Right lobe of liver (tissue), 6 donors: ENCODE results near the gene PLOD1. TPM values are rescaled to one million over a fixed set of nuclear protein-coding genes. Genes with fewer than 3 reads are reported as not detected.
A peak's percentile ranks its signal among the peaks of the same experiment; 100 is the strongest.

Experiments used
- ATAC-seq, 4 donors: fragments of 200-7000 bp; cut with Tn5 transposase; one replicate each; pipeline ENCODE4 v1.9.1; 2020; ENCODE audit warnings: mild to moderate bottlenecking in 4 of 4, moderate library complexity in 4 of 4
- DNase-seq, 3 donors: peaks; one replicate each; pipeline ENCODE4 v3.0.0-alpha.2; 2020
- H3K27ac ChIP-seq, 3 donors: fragments of 200-600 bp; one replicate each; pipeline ENCODE4 v1.8.0; 2022
- H3K27me3 ChIP-seq, 2 donors: fragments of 200-600 bp; one replicate each; pipeline ENCODE4 v1.8.0; 2022
- H3K36me3 ChIP-seq, 4 donors: fragments of 200-600 bp; sonication (generic) in 1 of 4; one replicate each; pipeline versions ENCODE4 v1.5.1 to v1.8.0; 2017 to 2022; ENCODE audit warnings: control low read depth in 1 of 4
- H3K4me1 ChIP-seq, 4 donors: fragments of 200-600 bp; sonication (generic) in 1 of 4; one replicate each; pipeline versions ENCODE4 v1.5.1 to v1.8.0; 2017 to 2022; ENCODE audit warnings: control low read depth in 1 of 4
- H3K4me3 ChIP-seq, 3 donors: fragments of 200-600 bp; one replicate each; pipeline ENCODE4 v1.8.0; 2022
- H3K9me3 ChIP-seq, 4 donors: fragments of 200-600 bp; sonication (generic) in 1 of 4; one replicate each; pipeline versions ENCODE4 v1.5.1 to v1.8.0; 2017 to 2022; ENCODE audit warnings: control low read depth in 1 of 4
- POLR2A ChIP-seq: fragments of 450-650 bp; IDR thresholded peaks from one replicate; pipeline ENCODE4 v1.6.1; 2017; ENCODE audit warnings: antibody characterized with exemption, mild to moderate bottlenecking
- WGBS: methylation state at CpG from one replicate; pipeline ENCODE4 v1.1.6; 2018; ENCODE audit warnings: low coverage, low lambda C conversion rate; ENCODE audit not compliant: insufficient coverage; ENCODE audit errors: missing lambda C conversion rate; 5-methylcytosine and 5-hydroxymethylcytosine counted together
- intact Hi-C, 2 donors: fragments of 100-400 bp; cut with DNase I; formaldehyde crosslinking; loops; one replicate each; pipeline versions ENCODE4 v1.11.2 to v1.14.1; 2022
- total RNA-seq, 6 experiments: library from RNA; depleted of rRNA in 2 of 6; stranded (reverse); fragments of >200 nt in 2 of 6; fragmentation: NEBNext Ultra II Directional in 3 of 6; extraction: Animal tissue kit (Norgen Biotek cat#: 25700) in 3 of 6; gene quantifications; one replicate each; pipeline versions ENCODE4 v1.1.0 to v1.2.4, GENCODE V29; 2016 to 2023
- TF ChIP-seq, protein P1 (sequence below), 4 donors: fragments of 200-600 bp in 3 of 4; fragments of 450-650 bp in 1 of 4; IDR thresholded peaks; one replicate each; pipeline versions ENCODE4 v1.5.1 to v1.8.0; 2016 to 2022; ENCODE audit warnings: antibody characterized with exemption in 4 of 4, mild to moderate bottlenecking in 2 of 4
- donor health status: DM: no; HTN: yes; CAD: no.
- donor health status: DM: no; HTN: no; CAD: no.
- donor health status: DM: no; HTN: no; CAD: no.
- donor health status: DM: no; HTN: yes; CAD: no.
- donor health status: DM: no; HTN: yes; CAD: no.

PLOD1 gene
- total RNA-seq, 6 experiments from 2014 or later: 70.2 to 119 (median 93.8) TPM

DNA sequence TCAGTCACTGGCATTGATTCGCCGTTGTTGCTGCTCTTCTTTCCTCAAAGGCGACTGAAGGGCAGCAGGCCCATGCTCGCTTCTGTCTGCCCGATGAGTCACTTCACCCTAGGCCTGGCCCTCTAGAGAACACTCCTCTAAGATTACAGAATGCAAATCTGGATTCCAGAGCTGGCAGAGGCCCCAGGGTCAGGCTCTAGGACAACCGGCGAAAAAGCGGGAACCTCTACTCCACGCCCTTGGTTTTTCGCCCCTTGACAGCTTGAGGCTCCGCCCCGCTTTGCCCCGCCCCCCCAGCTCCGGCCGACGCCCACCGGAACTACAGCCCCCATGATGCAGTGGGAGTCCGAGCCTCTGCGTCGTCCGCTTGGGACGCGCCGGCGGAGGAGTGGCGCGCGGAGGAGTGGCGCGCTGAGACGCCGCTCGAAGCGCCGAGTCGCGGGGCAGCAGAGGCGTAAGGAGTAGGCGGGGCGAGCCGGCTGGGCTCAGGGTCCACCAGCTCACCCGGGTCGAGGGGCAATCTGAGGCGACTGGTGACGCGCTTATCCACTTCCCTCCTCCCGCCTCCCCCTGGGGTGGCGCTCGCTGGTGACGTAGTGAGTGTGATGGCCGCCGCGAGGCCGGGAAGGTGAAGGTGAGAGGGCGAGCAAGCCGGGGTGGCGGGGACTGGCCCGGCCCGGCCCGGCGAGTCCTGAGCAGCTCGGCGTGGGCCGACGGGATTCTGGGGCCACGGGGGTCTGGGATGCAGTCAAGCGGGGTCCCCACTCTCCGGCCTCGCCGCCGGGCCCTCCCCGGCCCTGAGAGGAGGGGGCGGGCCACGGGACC is 45.5 kb downstream of the PLOD1 start, which contains the start of gene MFN2:
Gene MFN2, plus strand, starts transcription at position 594 of the 825 bp plus-strand sequence. CDS start 8,725 bp downstream, outside the sequence.
- peaks cover 0 to 40% (median 16%) of the 10 kb centered on the region in 4 donors for H3K4me1 ChIP-seq
- DNase-seq: peak; percentile 97 to 99 (median 98)

DNA sequence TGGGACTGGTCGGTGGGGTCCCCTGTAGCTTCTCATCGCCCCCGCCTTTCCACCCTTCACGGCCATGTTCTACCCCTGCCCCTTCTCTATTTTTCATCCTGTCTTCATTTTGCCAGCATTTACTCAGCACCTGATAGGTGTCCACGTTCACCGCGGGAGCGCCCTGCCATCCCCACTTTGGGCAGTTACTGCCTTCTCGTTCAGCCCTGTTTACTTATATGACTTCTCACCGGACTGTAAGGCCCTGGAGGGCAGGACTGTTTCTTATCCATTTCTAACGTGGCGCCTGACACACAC is 46.1 kb downstream of the PLOD1 start:
- H3K27me3 ChIP-seq: no peaks in the 10 kb centered on the region
- H3K4me3 ChIP-seq: peak overlapping the region; percentile 74 to 98 (median 88)
- no peaks in the 10 kb centered on the region for H3K9me3 ChIP-seq
- WGBS: 0% methylated on average over 10 of the region's 12 CpGs
- H3K4me1 ChIP-seq: peaks cover 0 to 40% (median 16%) of the 10 kb centered on the region in 4 donors
- DNase-seq: no peak
- peak overlapping the region; percentile 96 to 98 (median 98) for H3K27ac ChIP-seq
- peak; percentile 2 for TF ChIP-seq POLR2A
- TF ChIP-seq, protein P1, sequence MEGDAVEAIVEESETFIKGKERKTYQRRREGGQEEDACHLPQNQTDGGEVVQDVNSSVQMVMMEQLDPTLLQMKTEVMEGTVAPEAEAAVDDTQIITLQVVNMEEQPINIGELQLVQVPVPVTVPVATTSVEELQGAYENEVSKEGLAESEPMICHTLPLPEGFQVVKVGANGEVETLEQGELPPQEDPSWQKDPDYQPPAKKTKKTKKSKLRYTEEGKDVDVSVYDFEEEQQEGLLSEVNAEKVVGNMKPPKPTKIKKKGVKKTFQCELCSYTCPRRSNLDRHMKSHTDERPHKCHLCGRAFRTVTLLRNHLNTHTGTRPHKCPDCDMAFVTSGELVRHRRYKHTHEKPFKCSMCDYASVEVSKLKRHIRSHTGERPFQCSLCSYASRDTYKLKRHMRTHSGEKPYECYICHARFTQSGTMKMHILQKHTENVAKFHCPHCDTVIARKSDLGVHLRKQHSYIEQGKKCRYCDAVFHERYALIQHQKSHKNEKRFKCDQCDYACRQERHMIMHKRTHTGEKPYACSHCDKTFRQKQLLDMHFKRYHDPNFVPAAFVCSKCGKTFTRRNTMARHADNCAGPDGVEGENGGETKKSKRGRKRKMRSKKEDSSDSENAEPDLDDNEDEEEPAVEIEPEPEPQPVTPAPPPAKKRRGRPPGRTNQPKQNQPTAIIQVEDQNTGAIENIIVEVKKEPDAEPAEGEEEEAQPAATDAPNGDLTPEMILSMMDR (IDR thresholded peaks at IDR 0.05): no peak
- peaks cover 0 to 21% (median 1%) of the 10 kb centered on the region in 4 donors for H3K36me3 ChIP-seq
- ATAC-seq: no peak
- intact Hi-C loops: no loop called here

More for the DNA sequence above, 45.5 kb downstream of the PLOD1 start, which contains the start of gene MFN2:
- ATAC-seq: peak; percentile 86 to 95 (median 92)
- no peaks in the 10 kb centered on the region for H3K27me3 ChIP-seq
- peak within 1 kb of the TSS; percentile 96 to 98 (median 98) for H3K27ac ChIP-seq
- H3K4me3 ChIP-seq: peak within 1 kb of the TSS; percentile 74 to 98 (median 88)
- intact Hi-C loops: no loop called here
- WGBS: 0% methylated on average over 7 of the region's 74 CpGs
- H3K9me3 ChIP-seq: no peaks in the 10 kb centered on the region
- peaks cover 0 to 26% (median 2%) of the 10 kb centered on the region in 4 donors for H3K36me3 ChIP-seq
- TF ChIP-seq POLR2A: peak; percentile 76
- TF ChIP-seq, protein P1 (IDR thresholded peaks at IDR 0.05): no peak

DNA sequence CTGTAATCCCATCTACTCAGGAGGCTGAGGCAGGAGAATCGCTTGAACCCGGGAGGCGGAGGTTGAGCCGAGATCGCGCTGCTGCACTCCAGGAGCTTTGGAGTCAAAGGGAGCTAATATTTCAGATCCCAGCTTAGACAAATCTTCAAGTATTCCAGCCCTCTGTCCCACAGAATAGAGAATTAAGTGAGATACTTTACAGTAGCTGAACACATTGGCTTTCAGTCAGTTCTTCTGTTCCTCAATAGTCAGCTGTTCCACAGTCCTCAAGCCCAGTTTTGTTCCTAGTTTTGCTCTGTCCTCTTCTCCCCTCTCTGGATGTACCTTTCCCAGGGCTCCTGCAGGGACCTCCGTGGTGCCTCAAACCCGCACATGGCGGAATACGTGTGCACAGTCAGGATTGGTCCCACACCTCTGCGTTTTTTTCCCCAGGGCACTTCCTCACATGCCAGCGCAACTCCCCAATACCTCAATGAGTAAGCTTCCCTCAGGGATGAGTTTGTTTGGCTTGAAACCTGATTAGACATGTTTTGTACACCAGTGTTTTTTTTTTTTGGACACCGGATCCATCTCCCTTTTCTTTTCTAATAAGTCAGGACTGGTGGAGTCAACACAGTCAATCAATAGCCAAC is 47.0 kb downstream of the PLOD1 start:
- Histone ChIP-seq H3K36me3 (peaks cover 0 to 26% (median 2%) of the 10 kb centered on the region in 4 donors), H3K27me3 (no peaks in the 10 kb centered on the region), H3K4me3 (peak overlapping the region in 1 of 3 donors; percentile 88), H3K27ac (peak overlapping the region in 1 of 3 donors; percentile 98), H3K4me1 (peaks cover 0 to 40% (median 16%) of the 10 kb centered on the region in 4 donors), H3K9me3 (no peaks in the 10 kb centered on the region)
- no peak for TF ChIP-seq POLR2A
- TF ChIP-seq, protein P1 (IDR thresholded peaks at IDR 0.05): no peak
- WGBS: 76% methylated on average over 9 of the region's 13 CpGs
- intact Hi-C loops: no loop called here
- ATAC-seq: no peak
- DNase-seq: no peak

DNA sequence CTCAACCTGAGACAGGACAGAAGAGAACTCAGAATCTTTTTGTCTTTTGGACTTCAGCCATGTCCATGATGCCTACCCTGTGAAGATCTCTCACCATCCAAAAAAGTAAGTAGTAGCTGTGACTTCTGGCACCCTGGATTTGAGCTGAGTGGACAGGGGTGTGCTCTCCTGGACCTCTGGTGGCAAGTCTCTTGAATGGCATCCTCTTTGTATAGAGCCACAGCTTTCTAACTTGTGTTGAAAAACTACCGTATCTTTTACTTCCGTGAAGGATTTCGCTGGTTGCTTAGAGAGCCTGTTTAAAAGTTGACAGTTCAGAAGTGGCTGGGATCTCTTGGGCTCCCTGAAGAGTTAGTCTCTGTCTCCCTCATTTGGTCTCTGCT is 47.5 kb downstream of the PLOD1 start:
- TF ChIP-seq POLR2A: no peak
- TF ChIP-seq, protein P1 (IDR thresholded peaks at IDR 0.05): peak in 3 of 4 donors; percentile 22 to 37 (median 22)
- Histone ChIP-seq H3K27ac (peak overlapping the region in 1 of 3 donors; percentile 98), H3K9me3 (no peaks in the 10 kb centered on the region), H3K4me3 (no peak overlapping the region), H3K4me1 (peaks cover 0 to 40% (median 16%) of the 10 kb centered on the region in 4 donors), H3K36me3 (peaks cover 0 to 26% (median 2%) of the 10 kb centered on the region in 4 donors), H3K27me3 (no peaks in the 10 kb centered on the region)
- intact Hi-C loops: no loop called here
- DNase-seq: no peak
- ATAC-seq: no peak
- 8% methylated on average over 2 of the region's 3 CpGs for WGBS
